GM13977 (cell line): ENCODE results near the gene TFB1M.

Experiments used
- DNase-seq: peaks from one replicate; pipeline ENCODE4 v3.0.0; 2012; ENCODE audit warnings: low spot score
- CTCF ChIP-seq: IDR thresholded peaks from 2 replicates; pipeline ENCODE4 v1.5.1; 2012; ENCODE audit warnings: mild to moderate bottlenecking, control low read depth; ENCODE audit not compliant: insufficient read depth; ENCODE audit errors: extremely low read depth, missing control alignments
- in situ Hi-C: fragments of 300-500 bp; cut with MboI; formaldehyde crosslinking; loops from one replicate; pipeline ENCODE4 v1.12.0; 2022; ENCODE audit warnings: low sequenced_read_pairs, low pct_unique_long_range_greater_than_20kb, mixed read lengths, inconsistent platforms; ENCODE audit not compliant: unreplicated experiment

Gene TFB1M

GRCh38 chr6:155227046-155227445 is 87.2 kb downstream of the TFB1M start:
- in situ Hi-C loops = no loop called here
- DNase-seq = no peak
- TF ChIP-seq CTCF = no peak

- in situ Hi-C loops = no loop called here
- TF ChIP-seq CTCF = no peak
- DNase-seq = no peak
Measured at GRCh38 chr6:155224618-155225017, 89.7 kb downstream of the TFB1M start.

GRCh38 chr6:155223646-155224451 is 90.4 kb downstream of the TFB1M start:
- TF ChIP-seq CTCF = no peak
- in situ Hi-C loops = no loop called here
- DNase-seq = peak; percentile 81

- in situ Hi-C loops = no loop called here
- TF ChIP-seq CTCF = no peak
- DNase-seq = no peak
Measured at GRCh38 chr6:155222506-155222905, 91.8 kb downstream of the TFB1M start.

- in situ Hi-C loops = no loop called here
- no peak for TF ChIP-seq CTCF
- DNase-seq = no peak
Measured at GRCh38 chr6:155221086-155221485, 93.2 kb downstream of the TFB1M start.

- no peak for TF ChIP-seq CTCF
- DNase-seq = no peak
- in situ Hi-C loops = no loop called here
Measured at GRCh38 chr6:155219858-155220301, 94.4 kb downstream of the TFB1M start.
